UCSD-AML1 (cell line): ENCODE data around the gene ABHD17C.

Experiments
- DNase-seq: peaks from one replicate; lab custom pipeline; 2025; ENCODE audit not compliant: unreplicated experiment; lab: John Stamatoyannopoulos, UW

Gene ABHD17C

GRCh38 chr15:80689294-80689693 lies 5.8 kb upstream of the ABHD17C start:
- no peak for DNase-seq

GRCh38 chr15:80689716-80690115 lies 5.4 kb upstream of the ABHD17C start:
- no peak for DNase-seq

- DNase-seq, result no peak
These were observed 3.5 kb upstream of the ABHD17C start for GRCh38 chr15:80691575-80691974.

GRCh38 chr15:80693682-80694610 lies 1.2 kb upstream of the ABHD17C start:
- no peak for DNase-seq

- DNase-seq, result no peak
These were observed 455 bp upstream of the ABHD17C start for GRCh38 chr15:80694611-80695098.

GRCh38 chr15:80695911-80696661 lies 976 bp downstream of the ABHD17C start:
- no peak for DNase-seq

- DNase-seq, result no peak
These were observed 2.1 kb downstream of the ABHD17C start for GRCh38 chr15:80697075-80697685.

GRCh38 chr15:80698676-80699075 lies 3.6 kb downstream of the ABHD17C start:
- no peak for DNase-seq

- DNase-seq, result no peak
These were observed 4.9 kb downstream of the ABHD17C start for GRCh38 chr15:80699981-80700380.

GRCh38 chr15:80701676-80702311 lies 6.7 kb downstream of the ABHD17C start:
- DNase-seq, result no peak

GRCh38 chr15:80703081-80703480 lies 8.0 kb downstream of the ABHD17C start:
- no peak for DNase-seq

GRCh38 chr15:80703965-80704364 lies 8.9 kb downstream of the ABHD17C start:
- DNase-seq, result no peak

- DNase-seq, result no peak
These were observed 11.1 kb downstream of the ABHD17C start for GRCh38 chr15:80706161-80706560.

- no peak for DNase-seq
These were observed 14.4 kb downstream of the ABHD17C start for GRCh38 chr15:80709542-80709941.

- DNase-seq, result no peak
These were observed 15.8 kb downstream of the ABHD17C start for GRCh38 chr15:80710635-80711554.

- DNase-seq, result no peak
These were observed 16.8 kb downstream of the ABHD17C start for GRCh38 chr15:80711886-80712285.

GRCh38 chr15:80712956-80713355 lies 17.8 kb downstream of the ABHD17C start:
- DNase-seq, result no peak

- no peak for DNase-seq
These were observed 26.4 kb downstream of the ABHD17C start for GRCh38 chr15:80721476-80721875.

- DNase-seq, result no peak
These were observed 27.7 kb downstream of the ABHD17C start for GRCh38 chr15:80722811-80723210.

- DNase-seq, result no peak
These were observed 32.1 kb downstream of the ABHD17C start for GRCh38 chr15:80727196-80727595.
